Astrocyte of the hippocampus (primary cell): ENCODE measurements around the gene MMAB.

Experiments used
- DNase-seq: peaks from one replicate; pipeline ENCODE4 v3.0.0; 2011; ENCODE audit warnings: low read depth, low spot score

MMAB gene

GRCh38 chr12:109560867-109561710, 12.2 kb downstream of the MMAB start:
- DNase-seq, result no peak

DNA sequence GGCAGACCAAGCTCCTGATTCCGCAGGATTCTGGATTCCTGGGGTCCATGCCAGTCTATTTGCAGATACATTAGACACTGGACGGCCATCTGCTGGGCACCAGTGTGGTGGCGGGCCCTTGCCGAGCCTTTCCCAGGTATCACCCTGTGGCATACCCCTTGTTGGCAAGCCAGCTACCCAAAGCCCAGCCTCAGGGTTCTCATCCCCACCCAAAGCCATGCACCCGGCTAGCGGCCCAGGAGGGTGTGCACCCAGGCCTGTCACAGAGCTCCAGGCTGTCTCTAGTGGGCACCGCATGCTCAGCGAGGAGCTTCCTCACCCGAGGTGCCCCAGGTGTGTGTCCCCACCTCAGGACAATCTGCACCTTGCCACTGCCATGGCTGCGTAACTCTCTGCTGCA, 13.7 kb downstream of the MMAB start:
- no peak for DNase-seq

- DNase-seq, result no peak
These were observed 14.2 kb downstream of the MMAB start for GRCh38 chr12:109559200-109559505.

- no peak for DNase-seq
These were observed 14.7 kb downstream of the MMAB start for GRCh38 chr12:109558374-109559199.

DNA sequence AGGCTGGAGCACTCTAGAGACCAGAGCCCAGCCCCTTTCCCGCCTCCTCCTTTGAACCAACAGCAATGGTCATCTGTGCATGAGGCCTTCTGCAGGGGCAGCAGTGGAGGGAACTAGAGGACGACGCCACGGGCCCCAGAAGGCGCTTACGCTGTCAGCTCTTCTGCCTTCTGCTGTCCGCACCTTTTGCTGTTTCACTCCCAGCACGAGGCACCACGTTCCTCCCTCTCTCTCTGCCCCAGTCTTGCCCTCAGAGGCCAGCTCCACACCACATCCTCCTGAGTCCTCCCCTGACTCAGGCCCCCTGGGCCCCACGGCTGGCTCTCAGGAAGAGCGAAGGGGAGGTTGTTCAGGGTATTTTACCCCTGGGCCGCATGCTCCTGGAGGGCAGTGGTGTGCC, 15.5 kb downstream of the MMAB start:
- DNase-seq, result no peak

DNA sequence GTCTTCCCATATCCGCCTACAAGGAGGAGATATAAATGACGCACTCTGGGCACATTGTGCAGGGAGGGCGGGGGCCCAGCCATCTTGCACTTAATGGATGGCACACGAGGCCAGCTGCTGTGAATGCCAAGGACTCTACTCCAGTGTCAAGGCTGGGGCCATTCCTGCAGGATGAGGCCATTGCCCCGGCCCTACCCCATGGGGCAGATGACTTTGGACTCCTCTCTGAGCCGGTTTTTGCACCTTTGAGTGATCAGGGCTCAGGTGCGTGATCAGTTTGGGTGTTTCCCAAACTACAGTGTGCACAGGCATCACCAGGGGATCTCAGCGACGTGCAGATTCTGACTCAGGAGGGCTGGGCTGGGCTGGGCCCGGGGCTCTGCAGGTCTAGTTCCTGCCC, 16.1 kb downstream of the MMAB start:
- DNase-seq, result no peak

DNA sequence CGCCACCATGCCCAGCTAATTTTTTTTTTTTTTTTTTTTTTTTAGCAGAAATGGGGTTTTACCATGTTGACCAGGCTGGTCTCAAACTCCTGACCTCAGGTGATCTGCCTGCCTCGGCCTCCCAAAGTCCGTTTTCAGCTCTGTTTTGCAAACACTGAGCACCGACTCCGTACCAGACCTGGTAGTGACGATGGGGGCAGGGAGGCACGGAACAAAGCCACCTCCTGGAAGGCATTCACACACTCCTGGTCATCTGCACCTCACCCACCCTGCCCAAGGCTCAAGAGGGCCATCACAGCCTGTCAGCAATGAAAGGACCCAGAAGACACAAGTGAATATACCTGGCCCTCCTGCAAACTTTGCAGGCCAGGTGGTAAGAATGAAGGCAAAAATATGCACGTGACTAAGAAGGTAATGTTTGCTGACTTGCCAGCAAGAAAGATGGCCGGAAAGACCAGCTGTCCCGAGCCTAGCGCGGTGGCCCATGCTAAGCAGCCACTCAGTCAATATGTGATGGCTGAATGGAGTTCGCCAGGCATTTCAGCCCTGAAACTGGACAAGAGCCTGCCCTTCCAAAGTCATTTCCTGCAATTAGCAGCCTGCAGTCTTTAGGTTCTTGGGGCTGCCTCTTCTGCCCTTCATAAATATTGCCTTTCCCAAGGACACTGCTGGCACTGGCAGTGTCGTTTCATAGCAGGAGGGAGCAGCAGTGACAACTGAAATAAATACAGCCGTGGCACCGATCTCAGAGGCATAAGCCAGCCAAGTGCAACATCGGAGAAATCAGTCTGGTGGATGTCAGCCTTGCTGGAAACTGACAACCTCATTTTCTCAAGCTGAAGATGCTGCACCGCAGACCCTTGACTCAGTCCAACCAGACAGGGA, 17.6 kb downstream of the MMAB start:
- no peak for DNase-seq

DNA sequence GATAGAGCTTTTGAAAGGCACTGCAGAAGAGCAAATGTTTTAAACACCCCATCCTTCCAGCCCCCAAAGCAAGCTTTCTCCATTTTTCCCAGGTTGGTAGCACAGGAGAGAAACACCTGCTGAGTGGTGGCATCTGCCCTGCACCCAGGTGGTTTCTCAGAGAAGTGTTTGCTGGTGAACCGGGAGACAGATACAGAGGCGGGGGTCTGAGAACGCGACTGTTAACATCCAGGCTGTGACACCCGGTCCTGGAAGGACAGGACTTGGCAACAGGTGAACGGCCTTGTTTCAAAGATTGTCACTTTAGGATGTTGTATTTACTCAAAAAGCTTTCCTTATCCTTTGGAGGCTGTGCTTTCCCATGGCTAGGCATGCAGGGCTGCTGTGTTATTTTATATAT, 18.5 kb downstream of the MMAB start:
- DNase-seq, result no peak

DNA sequence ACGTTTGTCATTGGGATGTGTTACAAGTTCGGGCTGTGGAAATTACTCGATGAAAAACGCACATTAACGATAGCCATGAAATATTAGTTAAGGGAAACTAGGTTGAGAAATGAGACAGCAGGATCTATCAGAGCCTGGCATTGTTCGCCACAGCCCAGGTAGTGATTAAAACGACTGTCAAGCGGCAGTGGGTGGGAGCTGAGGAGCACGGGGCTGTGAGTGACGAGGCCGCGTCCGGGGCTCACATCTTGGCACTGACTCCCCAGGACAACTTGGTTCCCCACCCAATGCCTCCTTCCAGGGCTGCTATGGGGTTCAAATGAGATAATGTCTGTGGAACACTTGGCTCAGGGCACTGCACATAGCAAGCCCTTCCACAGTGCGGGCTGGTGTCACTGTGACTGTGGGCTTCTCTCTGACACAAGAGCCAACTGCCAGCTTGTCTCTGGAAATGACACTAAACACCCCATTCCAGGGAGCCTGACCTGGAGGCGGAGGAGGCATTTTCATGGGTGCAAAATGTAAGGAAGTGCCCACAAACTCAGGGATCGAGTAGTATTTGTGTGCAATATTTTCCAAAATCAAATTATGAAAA, 19.3 kb downstream of the MMAB start:
- DNase-seq, result no peak

GRCh38 chr12:109553483-109553882, 19.8 kb downstream of the MMAB start:
- DNase-seq, result peak; percentile 73

DNA sequence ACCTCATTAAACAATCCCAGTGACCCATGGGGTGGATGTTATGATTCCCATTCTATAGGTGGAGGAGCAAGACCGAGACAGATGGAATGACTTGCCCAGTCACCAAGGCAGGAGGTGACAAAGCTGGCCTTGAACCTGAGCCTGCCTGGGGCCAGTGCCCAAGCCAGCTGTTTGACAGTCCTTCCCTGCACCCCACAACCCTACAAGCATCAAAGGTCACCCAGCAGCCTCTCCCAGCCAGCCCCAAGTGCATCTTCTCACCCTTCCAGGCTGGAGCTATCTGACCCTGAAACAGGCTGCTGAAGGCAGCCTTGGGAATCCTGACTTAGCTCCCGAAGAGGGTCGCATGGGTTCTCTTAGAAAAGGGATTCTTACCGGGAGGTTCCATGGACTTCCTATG, 20.3 kb downstream of the MMAB start:
- DNase-seq, result no peak

- no peak for DNase-seq
These were observed 22.2 kb downstream of the MMAB start for GRCh38 chr12:109551108-109551507.

GRCh38 chr12:109550281-109550680, 23.0 kb downstream of the MMAB start:
- no peak for DNase-seq

GRCh38 chr12:109549613-109550270, 23.6 kb downstream of the MMAB start:
- DNase-seq, result no peak

- DNase-seq, result no peak
These were observed 25.0 kb downstream of the MMAB start for GRCh38 chr12:109548258-109548657.

DNA sequence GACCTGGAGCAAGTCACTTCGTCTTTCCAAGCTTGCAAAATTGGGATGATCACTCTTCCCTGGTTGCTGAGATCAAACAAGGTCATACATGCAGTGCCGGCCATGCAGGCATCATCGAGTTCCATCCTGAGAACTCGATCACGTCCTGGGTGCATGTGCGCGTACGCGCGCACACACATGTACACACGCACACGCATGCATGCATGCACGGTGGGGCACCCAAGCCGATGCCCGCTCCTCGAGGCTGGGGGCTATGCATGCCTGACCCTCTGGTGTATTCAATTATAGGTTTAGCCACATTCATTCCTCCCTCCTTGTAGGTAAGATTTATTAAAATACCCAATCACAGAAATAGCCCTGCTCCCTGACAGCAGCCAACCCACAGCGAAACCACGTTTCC, 26.0 kb downstream of the MMAB start:
- DNase-seq, result no peak

DNA sequence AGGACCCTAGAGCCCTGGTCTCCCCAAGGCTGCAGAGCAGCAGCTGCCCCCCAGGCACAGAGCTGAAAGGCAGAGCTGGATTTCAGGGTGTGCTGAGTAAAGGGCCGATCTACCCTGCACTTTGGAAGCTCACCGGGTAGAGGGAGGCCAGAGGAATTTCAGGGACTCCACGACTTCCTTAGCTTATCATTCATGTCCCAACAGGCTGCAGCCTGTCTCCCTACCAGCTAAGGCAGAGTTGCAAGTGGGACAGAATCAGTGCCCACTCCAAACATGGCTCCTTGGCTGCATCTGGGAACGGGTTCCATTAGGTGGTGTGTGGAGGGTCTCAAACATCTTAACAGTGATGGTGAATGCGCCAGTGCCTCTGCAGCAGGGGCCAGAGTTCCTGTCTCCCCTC, 27.5 kb downstream of the MMAB start:
- DNase-seq, result no peak

DNA sequence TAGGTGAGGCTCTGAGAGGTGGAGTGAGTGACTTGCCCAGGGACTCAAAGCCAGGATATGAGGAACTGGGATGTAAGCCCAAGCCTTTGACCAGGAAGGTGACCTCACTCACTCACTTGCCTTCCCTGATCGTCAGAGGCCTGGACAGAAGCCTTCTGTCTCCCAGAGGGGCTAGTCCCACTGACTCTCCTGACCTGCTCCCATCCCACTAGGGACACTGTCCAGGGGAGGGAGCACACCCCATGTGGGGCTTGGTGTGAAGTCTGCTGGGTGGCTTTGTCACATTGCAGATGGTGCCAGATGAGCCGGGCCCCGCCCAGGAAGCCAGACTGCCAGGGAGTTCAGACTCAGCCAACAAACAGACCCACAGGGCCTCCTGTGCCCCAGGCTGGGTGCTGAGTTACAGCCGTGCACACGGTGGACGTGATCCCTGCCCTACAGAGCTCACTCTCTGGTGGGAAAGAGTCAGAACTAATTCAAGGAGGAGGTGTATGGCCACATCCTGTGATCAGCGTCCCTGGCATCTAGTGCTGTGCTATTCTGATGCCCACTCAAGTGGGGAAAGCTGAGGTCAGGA, 28.3 kb downstream of the MMAB start:
- DNase-seq, result peak; percentile 28

DNA sequence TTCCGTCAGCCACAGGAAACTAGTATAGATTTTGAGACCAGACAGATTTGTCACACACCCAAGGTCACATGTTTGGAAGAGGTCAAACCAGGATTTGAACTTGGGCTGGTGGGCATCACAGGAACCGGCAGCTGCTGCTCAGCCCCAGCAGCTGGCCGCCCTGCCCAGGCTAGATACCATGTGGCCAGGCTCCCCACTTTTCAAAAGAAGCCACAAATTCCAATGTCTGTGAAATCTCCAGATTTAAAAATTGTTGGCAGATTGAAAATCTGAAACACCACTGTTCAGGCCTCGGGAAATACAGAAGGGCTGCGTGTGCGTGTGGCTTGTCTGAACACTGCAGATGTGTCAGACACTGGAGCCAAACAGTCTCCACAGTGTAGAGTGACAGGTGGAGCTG, 30.4 kb downstream of the MMAB start:
- DNase-seq, result no peak

DNA sequence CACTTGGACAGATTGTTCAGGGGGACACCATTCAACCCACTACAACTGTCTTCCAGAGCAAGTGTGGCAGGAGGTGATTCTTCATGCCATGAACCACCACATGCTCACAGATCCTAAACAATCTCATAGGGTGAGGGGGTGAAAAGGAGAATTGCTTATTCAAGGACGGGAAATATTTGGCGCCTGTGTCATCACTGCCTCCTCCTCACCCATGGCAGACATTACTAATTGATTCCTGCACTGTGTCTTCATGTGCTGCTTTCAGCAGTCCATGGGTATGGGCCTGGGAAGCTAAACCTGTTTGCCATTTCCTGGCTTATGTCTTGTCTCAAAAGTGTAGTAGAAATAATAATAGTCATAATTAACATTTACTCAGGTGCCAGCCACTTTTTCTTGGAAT, 31.3 kb downstream of the MMAB start:
- DNase-seq, result no peak

- DNase-seq, result no peak
These were observed 31.9 kb downstream of the MMAB start for GRCh38 chr12:109541413-109541726.
